ENCODE results near the gene RBM47. TPM values are rescaled to one million over a fixed set of nuclear protein-coding genes. Genes with fewer than 3 reads are reported as not detected.
"Not testable (repeated sequence)": the region's sequence is repeated elsewhere in the genome, so short reads cannot be mapped to it uniquely, and the experiment has no call there.

RBM47 gene
- polyA plus RNA-seq, 1 donor from 2014 or later = 1.7 TPM

DNA sequence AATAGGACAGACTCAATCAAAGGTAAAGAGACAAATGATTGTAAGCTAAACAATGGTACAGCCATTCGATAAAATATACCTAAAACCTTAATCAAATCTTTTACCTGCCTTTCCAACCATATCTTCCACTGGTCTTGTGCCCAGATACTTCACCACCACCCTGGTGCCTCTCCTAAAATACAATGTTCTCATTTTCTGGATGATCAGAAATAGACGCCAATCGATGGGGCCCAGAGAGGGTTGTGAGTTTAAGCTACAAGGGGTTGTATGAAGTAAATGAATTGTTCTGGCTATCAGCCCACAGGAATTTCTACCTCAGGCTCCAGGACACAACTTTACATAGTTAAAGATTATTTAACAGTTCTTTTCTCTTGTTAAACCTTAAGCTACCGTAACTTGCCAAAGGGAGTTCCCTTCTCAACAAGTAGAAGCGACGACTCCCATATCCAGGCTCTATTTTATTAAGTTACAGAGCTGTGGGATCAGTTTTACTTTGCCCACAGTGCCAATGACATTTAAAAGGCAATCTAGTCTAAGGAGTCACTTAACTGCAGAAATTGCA is 195.5 kb downstream of the RBM47 start:
- H4K20me1 ChIP-seq (ENCODE audit: insufficient read depth) = no peaks in the 10 kb centered on the region
- H2AFZ ChIP-seq (ENCODE audit: low read depth, low read length) = no peak overlapping the region
- H3K36me3 ChIP-seq (ENCODE audit: insufficient read depth, low read length) = no peaks in the 10 kb centered on the region
- no peak overlapping the region for H3K27ac ChIP-seq (ENCODE audit: low read length)
- no peak for TF ChIP-seq MXI1 (conservative IDR thresholded peaks at IDR 0.05; ENCODE audit: poor library complexity, severe bottlenecking)
- TF ChIP-seq, protein P1, sequence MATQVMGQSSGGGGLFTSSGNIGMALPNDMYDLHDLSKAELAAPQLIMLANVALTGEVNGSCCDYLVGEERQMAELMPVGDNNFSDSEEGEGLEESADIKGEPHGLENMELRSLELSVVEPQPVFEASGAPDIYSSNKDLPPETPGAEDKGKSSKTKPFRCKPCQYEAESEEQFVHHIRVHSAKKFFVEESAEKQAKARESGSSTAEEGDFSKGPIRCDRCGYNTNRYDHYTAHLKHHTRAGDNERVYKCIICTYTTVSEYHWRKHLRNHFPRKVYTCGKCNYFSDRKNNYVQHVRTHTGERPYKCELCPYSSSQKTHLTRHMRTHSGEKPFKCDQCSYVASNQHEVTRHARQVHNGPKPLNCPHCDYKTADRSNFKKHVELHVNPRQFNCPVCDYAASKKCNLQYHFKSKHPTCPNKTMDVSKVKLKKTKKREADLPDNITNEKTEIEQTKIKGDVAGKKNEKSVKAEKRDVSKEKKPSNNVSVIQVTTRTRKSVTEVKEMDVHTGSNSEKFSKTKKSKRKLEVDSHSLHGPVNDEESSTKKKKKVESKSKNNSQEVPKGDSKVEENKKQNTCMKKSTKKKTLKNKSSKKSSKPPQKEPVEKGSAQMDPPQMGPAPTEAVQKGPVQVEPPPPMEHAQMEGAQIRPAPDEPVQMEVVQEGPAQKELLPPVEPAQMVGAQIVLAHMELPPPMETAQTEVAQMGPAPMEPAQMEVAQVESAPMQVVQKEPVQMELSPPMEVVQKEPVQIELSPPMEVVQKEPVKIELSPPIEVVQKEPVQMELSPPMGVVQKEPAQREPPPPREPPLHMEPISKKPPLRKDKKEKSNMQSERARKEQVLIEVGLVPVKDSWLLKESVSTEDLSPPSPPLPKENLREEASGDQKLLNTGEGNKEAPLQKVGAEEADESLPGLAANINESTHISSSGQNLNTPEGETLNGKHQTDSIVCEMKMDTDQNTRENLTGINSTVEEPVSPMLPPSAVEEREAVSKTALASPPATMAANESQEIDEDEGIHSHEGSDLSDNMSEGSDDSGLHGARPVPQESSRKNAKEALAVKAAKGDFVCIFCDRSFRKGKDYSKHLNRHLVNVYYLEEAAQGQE (IDR thresholded peaks at IDR 0.05; ENCODE audit: borderline replicate concordance) = no peak
- TF ChIP-seq TAF1 (IDR thresholded peaks at IDR 0.05; ENCODE audit: low read depth) = no peak
- TF ChIP-seq SMC3 (conservative IDR thresholded peaks at IDR 0.05; ENCODE audit: poor library complexity) = no peak
- TF ChIP-seq EZH2 (IDR thresholded peaks at IDR 0.05; ENCODE audit: borderline replicate concordance, insufficient read depth, low read length, poor library complexity, severe bottlenecking) = no peak
- TF ChIP-seq, protein P2, sequence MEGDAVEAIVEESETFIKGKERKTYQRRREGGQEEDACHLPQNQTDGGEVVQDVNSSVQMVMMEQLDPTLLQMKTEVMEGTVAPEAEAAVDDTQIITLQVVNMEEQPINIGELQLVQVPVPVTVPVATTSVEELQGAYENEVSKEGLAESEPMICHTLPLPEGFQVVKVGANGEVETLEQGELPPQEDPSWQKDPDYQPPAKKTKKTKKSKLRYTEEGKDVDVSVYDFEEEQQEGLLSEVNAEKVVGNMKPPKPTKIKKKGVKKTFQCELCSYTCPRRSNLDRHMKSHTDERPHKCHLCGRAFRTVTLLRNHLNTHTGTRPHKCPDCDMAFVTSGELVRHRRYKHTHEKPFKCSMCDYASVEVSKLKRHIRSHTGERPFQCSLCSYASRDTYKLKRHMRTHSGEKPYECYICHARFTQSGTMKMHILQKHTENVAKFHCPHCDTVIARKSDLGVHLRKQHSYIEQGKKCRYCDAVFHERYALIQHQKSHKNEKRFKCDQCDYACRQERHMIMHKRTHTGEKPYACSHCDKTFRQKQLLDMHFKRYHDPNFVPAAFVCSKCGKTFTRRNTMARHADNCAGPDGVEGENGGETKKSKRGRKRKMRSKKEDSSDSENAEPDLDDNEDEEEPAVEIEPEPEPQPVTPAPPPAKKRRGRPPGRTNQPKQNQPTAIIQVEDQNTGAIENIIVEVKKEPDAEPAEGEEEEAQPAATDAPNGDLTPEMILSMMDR (IDR thresholded peaks at IDR 0.05; ENCODE audit: poor library complexity, severe bottlenecking) = no peak
- no peak for TF ChIP-seq RAD21 (conservative IDR thresholded peaks at IDR 0.05)
- no peak for TF ChIP-seq POLR2AphosphoS5 (IDR thresholded peaks at IDR 0.05)
- TF ChIP-seq EP300 (conservative IDR thresholded peaks at IDR 0.05; ENCODE audit: poor library complexity, severe bottlenecking) = no peak
- H3K79me2 ChIP-seq (replicated peaks; ENCODE audit: insufficient read depth, low read length) = no peaks in the 10 kb centered on the region
- no peak overlapping the region for H3K4me2 ChIP-seq (ENCODE audit: low read length)
- no peak overlapping the region for H3K9ac ChIP-seq (ENCODE audit: low read length)
- H3K27me3 ChIP-seq (ENCODE audit: insufficient read depth, low read depth, low read length) = no peaks in the 10 kb centered on the region
- no peaks in the 10 kb centered on the region for H3K9me2 ChIP-seq (ENCODE audit: insufficient read depth, low read length)
- no peaks in the 10 kb centered on the region for H3K9me3 ChIP-seq (ENCODE audit: low read length)
- no peak overlapping the region for H3K4me3 ChIP-seq (ENCODE audit: low read length)
- no peaks in the 10 kb centered on the region for H3F3A ChIP-seq (ENCODE audit: insufficient read depth, low read length, poor library complexity, severe bottlenecking)

- no peaks in the 10 kb centered on the region for H3K79me2 ChIP-seq (replicated peaks; ENCODE audit: insufficient read depth, low read length)
- no peak overlapping the region for H3K4me2 ChIP-seq (ENCODE audit: low read length)
- H3K27ac ChIP-seq (ENCODE audit: low read length) = no peak overlapping the region
- no peaks in the 10 kb centered on the region for H3K9me3 ChIP-seq (ENCODE audit: low read length)
- H4K20me1 ChIP-seq (ENCODE audit: insufficient read depth) = no peaks in the 10 kb centered on the region
- no peaks in the 10 kb centered on the region for H3F3A ChIP-seq (ENCODE audit: insufficient read depth, low read length, poor library complexity, severe bottlenecking)
- no peak for TF ChIP-seq MXI1 (conservative IDR thresholded peaks at IDR 0.05; ENCODE audit: poor library complexity, severe bottlenecking)
- no peak for TF ChIP-seq POLR2AphosphoS5 (IDR thresholded peaks at IDR 0.05)
- TF ChIP-seq, protein P2 (IDR thresholded peaks at IDR 0.05; ENCODE audit: poor library complexity, severe bottlenecking) = no peak
- TF ChIP-seq TAF1 (IDR thresholded peaks at IDR 0.05; ENCODE audit: low read depth) = no peak
- no peak for TF ChIP-seq SMC3 (conservative IDR thresholded peaks at IDR 0.05; ENCODE audit: poor library complexity)
- TF ChIP-seq, protein P1 (IDR thresholded peaks at IDR 0.05; ENCODE audit: borderline replicate concordance) = no peak
- TF ChIP-seq EZH2 (IDR thresholded peaks at IDR 0.05; ENCODE audit: borderline replicate concordance, insufficient read depth, low read length, poor library complexity, severe bottlenecking) = no peak
- TF ChIP-seq RAD21 (conservative IDR thresholded peaks at IDR 0.05) = no peak
- TF ChIP-seq EP300 (conservative IDR thresholded peaks at IDR 0.05; ENCODE audit: poor library complexity, severe bottlenecking) = no peak
- no peaks in the 10 kb centered on the region for H3K27me3 ChIP-seq (ENCODE audit: insufficient read depth, low read depth, low read length)
- no peaks in the 10 kb centered on the region for H3K36me3 ChIP-seq (ENCODE audit: insufficient read depth, low read length)
- H3K9me2 ChIP-seq (ENCODE audit: insufficient read depth, low read length) = no peaks in the 10 kb centered on the region
- no peak overlapping the region for H3K9ac ChIP-seq (ENCODE audit: low read length)
- H2AFZ ChIP-seq (ENCODE audit: low read depth, low read length) = no peak overlapping the region
- H3K4me3 ChIP-seq (ENCODE audit: low read length) = no peak overlapping the region
Measured at GRCh38 chr4:40432504-40432903, 197.2 kb downstream of the RBM47 start.

DNA sequence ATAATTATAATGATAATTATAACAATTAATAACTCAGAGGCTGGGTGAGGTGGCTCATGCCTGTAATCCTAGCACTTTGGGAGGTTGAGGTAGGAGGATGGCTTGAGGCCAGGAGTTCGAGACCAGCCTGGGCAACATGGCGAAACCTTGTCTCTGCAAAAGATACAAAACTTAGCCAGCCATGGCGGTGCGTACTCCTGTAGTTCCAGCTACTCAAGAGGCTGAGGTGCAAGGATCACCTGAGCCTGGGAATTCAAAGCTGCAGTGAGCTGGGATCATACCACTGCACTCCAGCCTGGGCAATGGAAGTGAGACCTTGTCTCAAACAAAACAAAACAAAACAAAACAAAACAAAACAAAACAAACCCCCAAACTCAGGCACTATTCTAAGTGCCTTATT is 201.8 kb downstream of the RBM47 start:
- not testable (repeated sequence) for H2AFZ ChIP-seq (ENCODE audit: low read depth, low read length); H3K4me2 ChIP-seq (ENCODE audit: low read length); H3K36me3 ChIP-seq (ENCODE audit: insufficient read depth, low read length); H4K20me1 ChIP-seq (ENCODE audit: insufficient read depth); H3K9ac ChIP-seq (ENCODE audit: low read length); H3K4me3 ChIP-seq (ENCODE audit: low read length); H3K9me3 ChIP-seq (ENCODE audit: low read length); H3K9me2 ChIP-seq (ENCODE audit: insufficient read depth, low read length); H3F3A ChIP-seq (ENCODE audit: insufficient read depth, low read length, poor library complexity, severe bottlenecking); H3K27ac ChIP-seq (ENCODE audit: low read length); H3K79me2 ChIP-seq (replicated peaks; ENCODE audit: insufficient read depth, low read length); H3K27me3 ChIP-seq (ENCODE audit: insufficient read depth, low read depth, low read length)

All from neural cell (in vitro differentiated cells).